ENCODE results near the gene FER.

Gene FER

DNA sequence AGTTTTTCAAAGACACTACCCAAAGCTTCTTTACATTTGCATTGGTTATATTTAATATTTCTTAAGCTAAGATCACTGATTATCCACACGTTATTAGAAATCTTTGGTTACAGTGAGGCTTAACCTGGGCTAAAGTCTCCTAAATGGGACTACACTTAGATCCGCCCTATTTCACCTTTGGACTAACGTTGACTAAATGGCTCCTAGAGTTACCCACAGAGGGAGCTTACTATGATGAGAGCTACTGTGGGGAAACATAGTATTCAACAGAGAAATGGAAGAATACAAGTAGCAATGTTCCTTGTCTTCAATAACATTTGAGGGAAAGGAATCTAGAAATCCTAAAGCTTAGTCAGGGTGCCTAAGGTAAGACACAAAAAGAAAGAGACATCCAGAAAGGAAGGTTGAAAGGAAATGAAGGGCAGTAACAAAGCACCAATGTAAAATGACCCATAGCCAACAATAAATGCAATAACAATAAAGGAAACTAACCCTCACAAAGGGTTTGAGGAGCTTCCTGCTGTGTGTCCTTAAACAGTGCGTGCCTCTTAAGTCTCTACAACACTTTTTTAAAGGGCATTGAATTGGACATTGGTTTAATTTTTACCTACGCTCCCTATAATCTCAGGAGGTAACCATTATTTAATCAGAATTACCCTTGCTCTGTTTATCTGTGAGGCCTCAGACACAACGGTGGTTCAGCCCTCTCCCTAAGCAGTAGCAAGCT is 445.0 kb downstream of the FER start:
- H3K27ac ChIP-seq (ENCODE audit: low read depth, low read length), result no peak overlapping the region
- H3K27me3 ChIP-seq (ENCODE audit: control insufficient read depth in 1 of 2, insufficient read depth in 2 of 2, low read length in 2 of 2), result no peaks in the 10 kb centered on the region
- H3K4me1 ChIP-seq (ENCODE audit: insufficient read depth, low read length), result no peaks in the 10 kb centered on the region
- H3K36me3 ChIP-seq (ENCODE audit: insufficient read depth, low read length), result peaks cover 8% of the 10 kb centered on the region
- H3K9me3 ChIP-seq (ENCODE audit: low read length), result no peaks in the 10 kb centered on the region
- H3K4me3 ChIP-seq (ENCODE audit: low read depth in 1 of 2, low read length in 2 of 2), result no peak overlapping the region
- H3K9ac ChIP-seq (ENCODE audit: low read length), result no peak overlapping the region

DNA sequence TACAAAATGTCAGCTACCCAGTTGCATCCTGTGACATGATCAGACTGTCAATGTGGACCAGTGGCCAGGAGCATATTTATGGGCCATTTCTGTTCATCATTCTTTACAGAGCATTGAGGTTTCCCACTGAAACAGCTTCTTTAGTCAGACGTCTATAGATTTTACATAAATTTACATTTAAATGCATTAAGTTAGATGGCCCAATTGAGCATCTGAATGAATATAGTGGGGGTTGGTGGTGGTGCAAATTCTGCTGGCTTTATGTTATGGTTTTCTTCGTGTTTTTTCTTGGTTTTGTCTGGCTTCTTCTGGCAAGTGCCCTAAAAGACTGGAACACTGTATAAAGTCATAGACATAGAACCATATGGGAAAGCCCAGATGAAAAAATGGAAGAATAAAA is 448.0 kb downstream of the FER start:
- no peak overlapping the region for H3K27ac ChIP-seq (ENCODE audit: low read depth, low read length)
- no peak overlapping the region for H3K4me3 ChIP-seq (ENCODE audit: low read depth in 1 of 2, low read length in 2 of 2)
- no peaks in the 10 kb centered on the region for H3K27me3 ChIP-seq (ENCODE audit: control insufficient read depth in 1 of 2, insufficient read depth in 2 of 2, low read length in 2 of 2)
- H3K36me3 ChIP-seq (ENCODE audit: insufficient read depth, low read length), result no peaks in the 10 kb centered on the region
- H3K9me3 ChIP-seq (ENCODE audit: low read length), result no peaks in the 10 kb centered on the region
- H3K9ac ChIP-seq (ENCODE audit: low read length), result no peak overlapping the region
- H3K4me1 ChIP-seq (ENCODE audit: insufficient read depth, low read length), result no peaks in the 10 kb centered on the region

DNA sequence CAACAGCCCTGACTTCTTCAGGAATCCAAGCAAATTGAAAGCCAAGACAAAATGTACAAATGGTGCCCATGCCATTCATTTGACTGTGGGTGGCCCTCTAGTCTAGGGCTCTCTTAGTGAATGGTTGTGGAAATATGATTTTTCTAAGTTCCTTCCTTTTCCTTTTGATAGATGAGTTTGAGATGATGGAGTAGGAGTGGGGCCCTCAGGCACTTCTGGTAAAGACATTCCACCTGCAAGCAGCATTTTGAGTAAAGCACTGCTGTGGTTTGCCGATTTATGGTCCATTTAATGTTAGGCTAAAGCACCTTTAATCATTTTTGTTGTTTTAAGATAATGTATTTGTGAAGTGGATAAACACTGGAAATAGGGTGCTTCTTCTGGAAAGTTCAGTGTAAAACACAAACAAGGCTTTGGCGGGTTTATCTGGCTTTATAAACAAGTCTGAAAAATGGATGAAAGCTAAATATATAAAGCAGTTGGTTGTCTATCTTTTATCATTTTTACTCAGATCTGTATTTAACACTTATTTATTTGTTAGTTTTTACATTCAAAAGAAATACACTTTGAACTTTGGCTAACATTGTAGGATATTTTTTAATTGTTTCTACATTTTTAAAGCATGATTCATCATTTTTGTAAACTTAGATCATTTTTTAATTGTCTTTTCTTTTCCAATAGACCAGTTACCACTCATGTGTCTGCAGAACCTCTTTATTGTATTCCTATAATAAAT is 448.6 kb downstream of the FER start:
- H3K4me3 ChIP-seq (ENCODE audit: low read depth in 1 of 2, low read length in 2 of 2), result no peak overlapping the region
- no peaks in the 10 kb centered on the region for H3K36me3 ChIP-seq (ENCODE audit: insufficient read depth, low read length)
- H3K27me3 ChIP-seq (ENCODE audit: control insufficient read depth in 1 of 2, insufficient read depth in 2 of 2, low read length in 2 of 2), result no peaks in the 10 kb centered on the region
- H3K4me1 ChIP-seq (ENCODE audit: insufficient read depth, low read length), result no peaks in the 10 kb centered on the region
- H3K9me3 ChIP-seq (ENCODE audit: low read length), result no peaks in the 10 kb centered on the region
- H3K27ac ChIP-seq (ENCODE audit: low read depth, low read length), result no peak overlapping the region
- no peak overlapping the region for H3K9ac ChIP-seq (ENCODE audit: low read length)

DNA sequence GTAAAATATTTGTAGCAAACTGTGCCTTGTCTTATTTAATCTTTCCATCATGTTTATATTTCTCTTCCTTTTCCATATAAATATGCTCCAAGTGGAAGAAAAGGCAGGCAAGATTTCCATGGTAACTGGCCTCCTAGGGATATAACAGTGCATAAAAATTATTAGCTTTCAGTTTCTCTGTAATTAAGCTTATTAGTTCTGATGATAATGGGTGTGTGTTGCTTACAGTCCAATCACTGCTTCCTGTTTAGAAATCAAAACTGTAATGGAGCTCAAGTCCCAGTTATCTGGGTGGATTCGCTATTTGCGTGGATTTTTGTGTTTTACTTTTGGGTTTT is 449.1 kb downstream of the FER start:
- Histone ChIP-seq H3K27ac (ENCODE audit: low read depth, low read length) (no peak overlapping the region), H3K36me3 (ENCODE audit: insufficient read depth, low read length) (no peaks in the 10 kb centered on the region)

DNA sequence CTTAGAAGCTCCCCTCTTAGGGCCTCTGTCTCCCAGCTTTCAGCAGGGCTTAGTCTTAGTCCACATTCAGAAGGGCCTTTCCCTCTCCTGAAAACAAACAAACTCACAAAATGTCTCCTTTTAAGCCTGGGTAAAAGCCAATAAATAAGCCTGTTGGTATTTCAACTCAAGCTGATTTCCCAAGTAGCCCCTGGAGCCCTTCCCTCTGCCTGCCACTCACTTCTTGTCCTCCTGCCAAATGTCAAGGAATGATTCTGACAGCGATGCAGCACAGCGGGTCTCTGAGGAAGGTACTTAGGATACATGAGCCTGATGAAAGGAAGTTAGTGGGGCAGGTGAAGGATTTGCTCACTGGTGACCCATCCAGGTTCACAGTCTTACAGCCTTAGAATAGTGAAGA is 451.6 kb downstream of the FER start:
- Histone ChIP-seq H3K4me3 (ENCODE audit: low read depth in 1 of 2, low read length in 2 of 2) (no peak overlapping the region), H3K9me3 (ENCODE audit: low read length) (no peaks in the 10 kb centered on the region), H3K4me1 (ENCODE audit: insufficient read depth, low read length) (no peaks in the 10 kb centered on the region), H3K27me3 (ENCODE audit: control insufficient read depth in 1 of 2, insufficient read depth in 2 of 2, low read length in 2 of 2) (no peaks in the 10 kb centered on the region), H3K27ac (ENCODE audit: low read depth, low read length) (no peak overlapping the region), H3K9ac (ENCODE audit: low read length) (no peak overlapping the region), H3K36me3 (ENCODE audit: insufficient read depth, low read length) (no peaks in the 10 kb centered on the region)

More for the DNA sequence above, 449.1 kb downstream of the FER start:
- no peaks in the 10 kb centered on the region for H3K9me3 ChIP-seq (ENCODE audit: low read length)
- H3K4me1 ChIP-seq (ENCODE audit: insufficient read depth, low read length), result no peaks in the 10 kb centered on the region
- H3K27me3 ChIP-seq (ENCODE audit: control insufficient read depth in 1 of 2, insufficient read depth in 2 of 2, low read length in 2 of 2), result no peaks in the 10 kb centered on the region
- no peak overlapping the region for H3K9ac ChIP-seq (ENCODE audit: low read length)
- H3K4me3 ChIP-seq (ENCODE audit: low read depth in 1 of 2, low read length in 2 of 2), result no peak overlapping the region

DNA sequence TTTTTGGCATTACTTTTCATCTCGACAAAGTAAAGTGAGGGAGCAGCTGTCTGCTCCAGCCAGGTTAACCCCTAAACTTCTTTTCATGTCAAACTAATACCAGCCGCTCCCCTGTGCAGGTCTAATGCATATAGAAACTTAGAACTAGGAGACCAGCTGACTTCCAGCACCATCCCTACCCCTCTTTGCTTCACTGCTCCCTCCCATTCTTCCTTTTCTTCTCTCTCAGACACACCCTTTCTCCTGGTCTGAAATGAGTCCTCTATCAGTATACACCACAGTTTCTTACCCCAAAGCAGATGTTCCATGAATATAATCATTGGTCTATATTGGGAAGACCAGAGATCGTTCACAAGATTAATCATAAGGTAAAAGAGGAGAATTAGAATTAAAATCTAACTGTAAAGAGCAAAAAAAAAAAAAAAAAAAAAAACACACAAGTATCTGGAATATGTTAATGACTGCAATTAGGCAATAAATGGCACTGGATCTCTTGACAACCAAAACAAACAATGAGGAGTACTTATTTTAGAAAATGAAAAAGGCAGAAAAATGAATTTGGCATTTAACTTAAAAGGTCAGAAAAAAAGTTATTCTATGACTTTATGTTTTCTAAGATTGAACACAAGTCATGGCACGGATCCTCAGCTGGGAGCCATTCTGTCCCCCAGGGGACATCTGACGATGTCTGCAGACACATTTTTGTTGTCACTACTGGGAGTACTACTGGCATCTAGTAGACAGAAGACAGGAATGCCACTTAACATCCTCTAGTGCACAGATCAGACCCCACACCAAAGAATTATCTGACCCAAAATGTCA is 452.3 kb downstream of the FER start:
- H3K4me3 ChIP-seq (ENCODE audit: low read depth in 1 of 2, low read length in 2 of 2), result no peak overlapping the region
- H3K36me3 ChIP-seq (ENCODE audit: insufficient read depth, low read length), result no peaks in the 10 kb centered on the region
- no peak overlapping the region for H3K9ac ChIP-seq (ENCODE audit: low read length)
- H3K4me1 ChIP-seq (ENCODE audit: insufficient read depth, low read length), result no peaks in the 10 kb centered on the region
- no peaks in the 10 kb centered on the region for H3K9me3 ChIP-seq (ENCODE audit: low read length)
- H3K27me3 ChIP-seq (ENCODE audit: control insufficient read depth in 1 of 2, insufficient read depth in 2 of 2, low read length in 2 of 2), result no peaks in the 10 kb centered on the region
- no peak overlapping the region for H3K27ac ChIP-seq (ENCODE audit: low read depth, low read length)

DNA sequence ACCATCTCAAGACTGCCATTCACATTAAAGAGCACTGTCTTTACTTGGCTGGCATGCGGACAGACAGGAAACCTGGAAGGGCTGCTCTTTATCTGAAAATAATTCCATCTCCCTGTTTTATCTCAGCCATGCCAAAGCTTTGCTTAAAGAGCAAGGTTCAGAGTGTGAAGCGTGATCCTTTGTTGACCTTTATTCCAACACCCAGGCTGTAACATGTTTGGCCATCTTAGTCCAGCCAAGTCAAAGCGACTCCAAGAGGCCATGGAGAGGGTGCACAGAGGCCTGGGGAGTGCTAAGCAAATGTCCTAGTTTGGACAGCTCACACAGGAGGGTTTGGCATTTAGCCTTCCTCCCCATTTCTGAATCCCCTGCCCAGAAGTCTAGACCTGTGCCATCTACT is 467.3 kb downstream of the FER start:
- H3K9ac ChIP-seq (ENCODE audit: low read length), result no peak overlapping the region
- no peaks in the 10 kb centered on the region for H3K4me1 ChIP-seq (ENCODE audit: insufficient read depth, low read length)

DNA sequence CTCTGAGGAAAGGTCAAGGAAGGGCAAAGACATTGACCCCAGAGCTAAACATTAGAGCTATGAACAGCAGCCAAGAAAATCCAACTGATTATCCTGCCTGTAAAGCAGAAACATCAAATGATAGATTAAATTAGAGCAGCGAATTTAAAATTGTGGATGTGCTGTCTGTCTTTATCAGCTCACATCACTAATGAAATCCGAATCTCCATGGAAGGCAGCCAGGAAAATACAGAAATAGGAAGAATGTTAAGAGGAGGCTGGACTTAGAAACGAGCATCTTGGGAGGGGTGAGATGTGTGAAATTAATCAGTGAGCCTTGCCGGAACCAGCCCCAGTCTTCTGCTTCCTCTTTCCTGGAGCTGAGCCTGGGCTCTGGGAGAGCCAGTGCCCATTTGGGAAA is 471.1 kb downstream of the FER start:
- H3K27ac ChIP-seq (ENCODE audit: low read depth, low read length), result no peak overlapping the region
- no peak overlapping the region for H3K9ac ChIP-seq (ENCODE audit: low read length)
- no peaks in the 10 kb centered on the region for H3K36me3 ChIP-seq (ENCODE audit: insufficient read depth, low read length)
- no peaks in the 10 kb centered on the region for H3K4me1 ChIP-seq (ENCODE audit: insufficient read depth, low read length)
- H3K27me3 ChIP-seq (ENCODE audit: control insufficient read depth in 1 of 2, insufficient read depth in 2 of 2, low read length in 2 of 2), result no peaks in the 10 kb centered on the region
- H3K9me3 ChIP-seq (ENCODE audit: low read length), result no peaks in the 10 kb centered on the region
- no peak overlapping the region for H3K4me3 ChIP-seq (ENCODE audit: low read depth in 1 of 2, low read length in 2 of 2)

More for the DNA sequence above, 467.3 kb downstream of the FER start:
- H3K27ac ChIP-seq (ENCODE audit: low read depth, low read length), result no peak overlapping the region
- no peaks in the 10 kb centered on the region for H3K27me3 ChIP-seq (ENCODE audit: control insufficient read depth in 1 of 2, insufficient read depth in 2 of 2, low read length in 2 of 2)
- no peaks in the 10 kb centered on the region for H3K9me3 ChIP-seq (ENCODE audit: low read length)
- H3K4me3 ChIP-seq (ENCODE audit: low read depth in 1 of 2, low read length in 2 of 2), result no peak overlapping the region
- H3K36me3 ChIP-seq (ENCODE audit: insufficient read depth, low read length), result no peaks in the 10 kb centered on the region

DNA sequence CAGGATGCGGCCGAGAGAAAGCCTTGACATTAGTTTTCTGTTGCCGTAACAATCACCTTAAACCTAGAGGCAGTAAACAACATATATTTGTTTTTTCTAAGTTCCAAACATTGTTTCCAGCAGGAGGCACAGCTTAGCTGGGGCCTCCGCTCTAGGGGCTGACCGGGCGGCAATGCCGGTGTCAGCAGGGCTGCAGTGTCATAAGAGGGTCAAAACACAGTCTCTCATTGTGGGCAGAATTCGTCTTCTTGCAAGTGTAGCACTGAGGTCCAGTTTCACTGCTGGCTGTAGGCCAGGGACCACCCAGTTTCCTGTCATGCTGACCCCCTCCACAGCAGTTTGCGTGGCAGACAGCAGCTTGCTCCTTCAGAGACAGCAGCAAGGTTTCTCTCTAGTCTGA is 475.8 kb downstream of the FER start:
- Histone ChIP-seq H3K27ac (ENCODE audit: low read depth, low read length) (no peak overlapping the region), H3K9me3 (ENCODE audit: low read length) (no peaks in the 10 kb centered on the region), H3K27me3 (ENCODE audit: control insufficient read depth in 1 of 2, insufficient read depth in 2 of 2, low read length in 2 of 2) (no peaks in the 10 kb centered on the region), H3K9ac (ENCODE audit: low read length) (no peak overlapping the region), H3K4me3 (ENCODE audit: low read depth in 1 of 2, low read length in 2 of 2) (no peak overlapping the region), H3K4me1 (ENCODE audit: insufficient read depth, low read length) (no peaks in the 10 kb centered on the region), H3K36me3 (ENCODE audit: insufficient read depth, low read length) (no peaks in the 10 kb centered on the region)

DNA sequence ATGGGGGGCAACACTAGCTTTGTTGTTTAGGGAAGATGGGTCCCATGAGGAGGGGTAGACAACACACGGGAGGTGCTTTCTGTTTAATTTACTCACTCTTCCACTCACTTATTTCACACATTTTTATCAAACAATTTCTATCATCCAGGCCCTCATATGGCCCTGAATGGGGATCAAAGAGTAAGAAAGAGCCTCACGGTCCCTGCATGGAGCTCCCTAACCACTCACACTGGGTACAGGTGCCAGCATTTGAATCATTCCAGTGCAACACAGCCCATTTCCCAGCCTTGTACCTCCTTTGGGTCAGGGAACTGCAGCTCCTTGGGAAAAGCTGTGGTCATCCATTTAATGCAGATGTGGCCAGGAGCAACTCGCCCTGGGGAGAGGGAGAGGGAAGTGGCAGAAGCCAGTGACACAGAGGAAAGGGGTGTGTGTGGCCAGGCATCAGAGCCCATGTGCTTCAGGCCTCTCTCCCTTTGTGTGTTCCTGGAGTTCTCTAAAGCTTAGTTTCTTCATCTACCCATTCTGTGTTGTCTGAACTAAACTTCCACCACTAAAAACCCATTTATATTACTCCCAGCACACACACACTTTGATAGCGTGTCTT is 476.7 kb downstream of the FER start:
- Histone ChIP-seq H3K4me1 (ENCODE audit: insufficient read depth, low read length) (no peaks in the 10 kb centered on the region), H3K36me3 (ENCODE audit: insufficient read depth, low read length) (no peaks in the 10 kb centered on the region), H3K27ac (ENCODE audit: low read depth, low read length) (no peak overlapping the region), H3K9ac (ENCODE audit: low read length) (no peak overlapping the region), H3K9me3 (ENCODE audit: low read length) (no peaks in the 10 kb centered on the region), H3K27me3 (ENCODE audit: control insufficient read depth in 1 of 2, insufficient read depth in 2 of 2, low read length in 2 of 2) (no peaks in the 10 kb centered on the region), H3K4me3 (ENCODE audit: low read depth in 1 of 2, low read length in 2 of 2) (no peak overlapping the region)

Data from muscle layer of colon (tissue), 2 donors.